Astrocyte (in vitro differentiated cells and primary cell): ENCODE measurements around the gene MAPK12.

Experiments
- CTCF ChIP-seq: IDR thresholded peaks from 2 replicates; pipeline ENCODE4 v1.5.1; 2011; ENCODE audit warnings: low read depth, mild to moderate bottlenecking, inconsistent platforms, low read length, moderate library complexity; ENCODE audit not compliant: insufficient read depth
- EZH2 ChIP-seq: IDR thresholded peaks from 2 replicates; pipeline ENCODE4 v1.6.1; 2012; ENCODE audit warnings: mild to moderate bottlenecking, low read length, inconsistent platforms; ENCODE audit not compliant: insufficient read depth

GRCh38 chr22:50219800-50220602, 41.5 kb downstream of the MAPK12 start:
- no peak for TF ChIP-seq CTCF
- no peak for TF ChIP-seq EZH2
